HG02884 (cell line): ENCODE measurements around the gene SLC16A10.
"Not testable (repeated sequence)": the region's sequence is repeated elsewhere in the genome, so short reads cannot be mapped to it uniquely, and the experiment has no call there.

Experiments
- ATAC-seq: cut with Tn5 transposase; IDR thresholded peaks from one replicate; pipeline ENCODE4 v1.9.1; 2021; ENCODE audit warnings: mild to moderate bottlenecking, moderate library complexity; ENCODE audit not compliant: unreplicated experiment

Gene SLC16A10

DNA sequence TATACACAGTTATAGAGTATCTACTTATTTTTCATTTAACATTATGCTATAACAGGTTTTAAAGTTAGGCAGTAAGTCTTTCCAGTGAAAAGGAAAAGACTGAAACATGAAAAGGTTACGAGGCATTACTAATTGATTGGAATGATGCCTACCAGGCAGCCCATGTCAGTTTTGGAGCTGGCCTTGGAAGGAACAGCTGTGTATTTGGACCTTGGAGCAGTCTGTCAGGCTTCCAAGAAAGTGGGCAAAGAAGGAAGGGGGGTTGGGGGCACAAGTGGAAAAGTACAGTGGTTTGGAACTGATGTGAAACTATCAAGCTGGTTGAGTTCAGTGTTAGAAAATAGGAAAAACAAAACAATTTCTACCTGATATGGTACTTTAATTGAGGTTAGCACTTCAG lies 41.7 kb downstream of the SLC16A10 start:
- ATAC-seq = no peak

DNA sequence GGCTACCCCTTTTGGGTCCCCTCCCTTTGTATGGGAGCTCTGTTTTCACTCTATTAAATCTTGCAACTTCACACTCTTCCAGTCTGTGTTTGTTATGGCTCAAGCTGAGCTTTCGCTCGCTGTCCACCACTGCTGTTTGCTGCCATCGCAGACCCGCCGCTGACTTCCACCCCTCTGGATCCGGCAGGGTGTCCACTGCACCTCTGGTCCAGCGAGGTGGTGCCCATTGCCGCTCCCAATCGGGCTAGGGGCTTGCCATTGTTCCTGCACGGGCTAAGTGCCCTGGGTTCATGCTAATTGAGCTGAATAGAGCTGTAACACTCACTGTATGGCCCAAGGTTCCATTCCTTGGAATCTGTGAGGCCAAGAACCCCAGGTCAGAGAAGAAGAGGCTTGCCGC lies 43.7 kb downstream of the SLC16A10 start:
- ATAC-seq = not testable (repeated sequence)

DNA sequence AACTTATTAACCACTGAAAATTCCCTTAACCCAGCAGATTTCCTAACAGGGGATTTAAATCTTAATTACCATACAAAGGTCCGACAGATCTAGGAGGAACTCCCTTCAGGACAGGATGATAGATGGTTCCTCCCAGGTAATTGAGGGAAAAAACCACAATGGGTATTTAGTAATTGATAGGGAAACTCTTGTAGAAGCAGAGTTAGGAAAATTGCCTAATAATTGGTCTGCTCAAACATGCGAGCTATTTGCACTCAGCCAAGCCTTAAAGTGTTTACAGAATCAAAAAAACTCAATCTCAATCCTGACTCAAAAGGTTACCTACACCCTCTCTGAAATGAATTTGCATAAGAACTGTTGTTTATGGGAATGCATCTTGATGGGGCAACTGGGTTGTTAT lies 45.4 kb downstream of the SLC16A10 start:
- ATAC-seq = not testable (repeated sequence)

DNA sequence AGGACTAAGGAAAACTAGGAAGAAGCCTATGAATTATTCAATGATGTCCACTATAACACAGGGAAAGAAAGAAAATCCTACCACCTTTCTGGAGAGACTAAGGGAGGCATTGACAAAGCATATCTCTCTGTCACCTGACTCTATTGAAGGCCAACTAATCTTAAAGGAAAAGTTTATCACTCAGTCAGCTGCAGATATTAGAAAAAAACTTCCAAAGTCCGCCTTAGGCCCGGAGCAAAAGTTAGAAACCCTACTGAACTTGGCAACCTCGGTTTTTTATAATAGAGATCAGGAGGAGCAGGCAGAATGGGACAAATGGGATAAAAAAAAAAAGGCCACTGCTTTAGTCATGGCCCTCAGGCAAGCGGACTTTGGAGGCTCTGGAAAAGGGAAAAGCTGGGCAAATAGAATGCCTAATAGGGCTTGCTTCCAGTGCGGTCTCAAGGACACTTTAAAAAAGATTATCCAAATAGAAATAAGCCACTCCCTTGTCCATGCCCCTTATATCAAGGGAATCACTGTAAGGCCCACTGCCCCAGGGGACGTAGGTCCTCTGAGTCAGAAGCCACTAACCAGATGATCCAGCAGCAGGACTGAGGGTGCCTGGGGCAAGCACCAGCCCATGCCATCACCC lies 47.0 kb downstream of the SLC16A10 start:
- not testable (repeated sequence) for ATAC-seq

DNA sequence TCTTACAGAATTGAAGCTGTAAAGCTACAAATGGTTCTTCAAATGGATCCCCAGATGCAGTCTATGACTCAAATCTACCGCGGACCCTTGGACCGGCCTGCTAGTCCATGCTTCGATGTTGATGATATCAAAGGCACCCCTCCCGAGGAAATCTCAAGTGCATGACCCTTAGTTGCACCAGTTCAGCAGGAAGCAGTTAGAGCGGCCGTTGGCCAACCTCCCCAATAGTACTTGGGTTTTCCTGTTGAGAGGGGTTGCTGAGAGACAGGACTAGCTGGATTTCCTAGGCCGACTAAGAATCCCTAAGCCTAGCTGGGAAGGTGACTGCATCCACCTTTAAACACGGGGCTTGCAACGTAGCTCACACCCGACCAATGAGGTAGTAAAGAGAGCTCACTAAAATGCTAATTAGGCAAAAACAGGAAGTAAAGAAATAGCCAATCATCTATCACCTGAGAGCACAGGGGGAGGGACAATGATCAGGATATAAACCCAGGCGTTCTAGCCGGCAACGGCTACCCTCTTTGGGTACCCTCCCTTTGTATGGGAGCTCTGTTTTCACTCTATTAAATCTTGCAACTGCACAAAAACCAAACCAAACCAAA lies 50.3 kb downstream of the SLC16A10 start:
- not testable (repeated sequence) for ATAC-seq

DNA sequence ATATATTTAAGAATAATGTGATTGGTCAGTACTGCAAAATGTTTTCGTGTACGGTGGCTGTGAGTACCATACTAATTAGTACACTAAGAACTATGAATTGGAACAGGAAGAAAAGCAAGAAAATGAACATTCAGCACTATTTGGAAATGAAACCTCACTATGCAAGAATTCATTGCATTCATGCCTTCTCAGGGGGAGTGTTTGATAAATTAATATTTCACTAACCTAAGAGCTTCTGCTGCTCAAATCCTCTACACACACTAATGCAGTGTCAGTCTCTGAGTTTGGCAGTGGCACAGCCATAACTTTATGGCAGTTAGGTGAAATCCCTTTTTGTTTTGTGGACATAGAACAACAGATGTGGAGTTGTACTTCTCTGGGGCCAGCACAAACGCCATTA lies 60.1 kb downstream of the SLC16A10 start:
- no peak for ATAC-seq

DNA sequence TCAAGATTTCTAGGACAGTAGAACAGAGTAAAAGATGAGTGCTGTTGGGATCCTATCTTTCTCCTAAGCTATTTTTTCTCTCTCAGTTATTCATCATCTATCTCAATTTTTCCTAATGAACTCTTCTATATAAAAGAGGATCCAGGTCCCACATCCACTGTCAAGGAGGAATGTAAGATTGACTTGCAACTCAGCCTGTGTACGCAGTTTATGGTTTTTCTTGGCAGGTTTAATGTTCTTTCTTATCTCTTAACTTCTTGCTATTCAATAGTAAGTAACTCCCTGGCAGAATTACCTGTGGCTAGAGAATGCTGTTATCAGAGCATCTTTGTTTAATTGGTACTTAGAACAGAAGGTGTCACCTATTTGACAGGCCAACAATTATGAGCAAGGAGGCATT lies 60.8 kb downstream of the SLC16A10 start:
- no peak for ATAC-seq

DNA sequence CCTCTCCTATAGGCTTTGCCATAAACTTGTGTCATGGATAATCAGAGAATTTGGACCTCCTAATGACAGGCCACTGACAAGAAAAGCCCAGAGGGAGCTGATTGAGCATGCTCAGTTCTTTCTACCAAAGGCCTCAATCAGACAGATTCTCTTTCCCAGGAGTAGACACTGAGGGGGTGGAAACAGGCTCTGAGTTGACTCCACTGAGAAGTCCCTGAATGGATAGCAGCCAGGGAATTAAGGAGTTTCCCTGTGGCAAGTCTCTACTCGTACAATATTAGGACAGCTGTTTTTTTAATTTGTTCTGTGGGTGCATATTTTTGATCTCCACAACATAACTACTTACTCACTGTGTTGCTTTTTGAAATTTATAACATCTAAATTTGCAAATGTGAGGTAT lies 63.3 kb downstream of the SLC16A10 start:
- no peak for ATAC-seq

DNA sequence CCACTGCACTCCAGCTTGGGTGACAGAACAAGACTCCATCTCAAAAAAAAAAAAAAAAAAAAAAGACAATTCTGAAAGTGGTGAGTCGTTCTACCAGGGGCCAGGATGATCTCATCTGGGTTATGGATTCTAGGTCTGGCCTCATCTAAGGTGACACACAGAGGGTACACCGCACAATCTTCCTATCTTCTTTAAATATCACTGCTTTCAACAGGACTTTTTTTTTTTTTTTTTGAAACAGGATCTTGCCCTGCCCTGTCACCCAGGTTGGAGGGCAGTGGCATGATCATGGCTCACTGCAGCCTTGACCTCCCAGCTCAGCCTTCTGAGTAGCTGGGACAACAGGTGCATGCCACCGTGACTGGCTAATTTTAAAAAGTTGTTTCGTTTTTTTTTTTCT lies 67.7 kb downstream of the SLC16A10 start:
- ATAC-seq = no peak

DNA sequence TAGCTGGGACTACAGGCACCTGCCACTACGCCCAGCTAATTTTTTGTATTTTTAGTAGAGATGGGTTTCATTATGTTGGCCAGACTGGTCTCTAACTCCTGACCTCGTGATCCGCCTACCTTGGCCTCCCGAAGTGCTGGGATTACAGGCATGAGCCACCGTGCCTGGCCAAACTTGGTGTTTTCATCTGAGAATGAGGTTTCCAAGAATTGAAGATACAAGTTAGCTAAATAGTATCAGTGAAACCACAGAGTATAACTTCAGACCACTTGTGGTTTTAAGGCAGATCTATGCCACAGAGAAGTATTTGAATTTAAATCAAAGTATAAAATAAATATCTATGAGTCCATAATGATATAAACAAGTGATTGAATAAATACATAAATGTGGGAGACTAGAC lies 70.1 kb downstream of the SLC16A10 start:
- ATAC-seq = no peak

DNA sequence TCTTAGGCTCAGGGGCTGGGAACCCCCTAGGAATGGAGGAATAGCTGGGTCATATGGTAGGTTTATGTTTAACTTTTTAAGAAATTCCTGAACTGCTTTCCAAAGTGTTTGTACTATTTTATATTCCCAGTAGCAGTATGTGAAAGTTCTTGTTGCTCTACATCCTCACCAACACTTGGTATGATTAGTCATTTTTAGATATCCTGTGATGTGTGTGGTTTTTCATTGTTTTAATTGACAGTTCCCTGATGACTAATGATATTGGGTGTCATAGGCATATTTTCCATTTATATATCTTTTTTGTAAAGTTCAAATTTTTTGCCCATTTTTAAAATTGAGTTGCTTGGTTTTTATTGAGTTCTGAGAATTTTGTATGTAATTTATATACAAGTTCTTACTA lies 72.3 kb downstream of the SLC16A10 start:
- no peak for ATAC-seq

DNA sequence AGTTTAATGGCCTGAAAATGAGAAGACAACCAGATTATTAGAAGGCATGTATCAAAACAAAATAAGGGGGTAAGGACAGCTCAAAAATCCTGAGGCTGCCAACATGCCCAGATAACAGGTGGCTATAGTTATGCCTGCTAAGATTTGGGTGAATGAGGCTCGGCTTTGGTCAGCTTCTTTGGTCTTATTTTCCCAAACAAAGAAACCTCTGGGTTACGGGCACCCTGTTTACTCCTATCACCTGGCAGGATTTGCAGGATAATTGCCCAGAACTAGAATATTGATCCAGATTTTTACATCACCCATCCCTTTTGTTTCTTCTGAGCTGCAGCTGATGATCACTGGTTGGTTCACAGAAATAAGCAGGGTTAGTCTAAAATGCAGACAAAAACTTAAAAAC lies 74.3 kb downstream of the SLC16A10 start:
- ATAC-seq = no peak

DNA sequence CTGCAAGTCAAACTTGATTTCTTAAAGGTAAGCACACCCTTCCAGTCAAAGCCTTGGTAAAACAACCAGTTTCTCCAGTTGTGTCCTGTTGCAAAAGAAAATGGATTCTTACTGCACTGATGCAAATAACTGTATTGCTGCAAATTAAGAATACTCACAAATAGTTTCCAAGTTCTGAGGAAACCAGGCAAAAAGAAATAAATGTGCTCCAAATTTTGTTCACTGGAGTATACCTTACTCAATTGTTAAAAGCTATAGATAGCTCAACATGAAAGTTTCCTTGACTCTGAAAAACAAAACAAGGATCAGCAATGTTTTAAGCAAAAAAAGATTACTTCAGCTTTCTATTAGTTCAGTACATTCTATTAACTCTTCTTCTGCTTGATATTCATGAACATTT lies 75.2 kb downstream of the SLC16A10 start:
- ATAC-seq = no peak

DNA sequence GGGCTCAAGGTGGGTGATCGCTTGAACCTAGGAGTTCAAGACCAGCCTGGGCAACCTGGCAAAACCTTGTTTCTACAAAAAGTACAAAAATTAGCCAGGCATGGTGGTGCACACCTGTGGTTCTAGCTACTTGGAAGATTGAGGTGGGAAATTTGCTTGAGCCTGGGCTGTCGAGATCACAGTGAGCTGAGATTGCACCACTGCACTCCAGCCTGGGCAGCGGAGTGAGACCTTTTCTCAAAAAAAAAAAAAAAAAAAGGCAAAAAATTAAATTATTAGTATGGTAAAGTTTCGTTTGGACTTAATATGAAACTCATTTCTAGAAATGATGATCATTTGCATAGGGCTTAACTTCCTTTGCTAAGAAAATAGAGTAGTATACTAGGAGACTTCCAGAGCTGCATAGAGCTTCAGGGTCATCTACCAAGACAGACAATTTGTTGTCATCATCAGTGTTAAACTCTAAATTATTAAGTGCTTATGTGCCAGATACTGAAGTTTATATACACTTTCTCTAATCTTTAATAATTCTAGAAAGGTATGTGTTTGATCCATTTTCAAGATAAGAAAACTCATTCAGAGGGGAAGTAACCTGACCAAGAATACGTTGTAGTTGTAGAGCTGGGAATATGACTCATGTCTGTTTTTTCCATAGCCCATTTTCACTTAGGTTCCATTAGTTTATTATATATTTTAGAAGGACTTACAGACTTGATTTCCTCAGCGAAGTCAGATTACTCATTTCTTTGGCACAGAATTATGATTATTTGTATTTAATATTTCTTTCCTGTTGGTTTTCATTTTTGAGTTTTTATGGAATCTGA lies 84.5 kb downstream of the SLC16A10 start:
- peak; percentile 72 for ATAC-seq

DNA sequence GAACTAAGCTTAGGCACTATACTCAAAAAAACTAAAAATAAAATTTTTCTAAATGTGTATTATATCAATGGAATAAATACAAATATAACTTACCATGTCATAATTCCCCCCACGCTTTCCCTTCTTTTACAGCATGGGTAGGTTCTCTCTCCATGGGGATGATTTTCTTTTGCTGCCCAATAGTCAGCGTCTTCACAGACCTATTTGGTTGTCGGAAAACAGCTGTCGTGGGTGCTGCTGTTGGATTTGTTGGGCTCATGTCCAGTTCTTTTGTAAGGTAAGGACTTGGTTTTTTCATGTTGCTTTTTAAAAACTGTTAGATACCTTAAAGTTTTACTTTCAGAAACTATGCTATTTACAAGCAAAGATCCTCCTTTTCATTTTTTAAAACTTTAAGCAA lies 85.3 kb downstream of the SLC16A10 start:
- ATAC-seq = no peak

DNA sequence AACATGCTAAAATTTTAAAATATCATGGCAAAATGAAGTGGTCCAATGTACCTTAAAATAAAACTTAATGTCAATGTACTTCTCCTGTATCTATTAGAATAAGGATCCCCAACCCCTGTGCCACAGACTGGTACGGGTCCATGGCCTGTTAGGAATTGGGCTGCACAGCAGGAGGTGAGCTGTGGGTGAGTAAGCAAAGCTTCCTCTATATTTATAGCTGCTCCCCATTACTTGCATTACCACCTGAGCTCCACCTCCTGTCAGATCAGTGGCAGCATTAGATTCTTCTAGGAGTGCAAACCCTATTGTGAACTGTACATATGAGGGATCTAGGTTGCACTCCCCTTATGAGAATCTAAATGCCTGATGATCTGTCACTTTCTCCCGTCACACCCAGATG lies 86.0 kb downstream of the SLC16A10 start:
- ATAC-seq = no peak

DNA sequence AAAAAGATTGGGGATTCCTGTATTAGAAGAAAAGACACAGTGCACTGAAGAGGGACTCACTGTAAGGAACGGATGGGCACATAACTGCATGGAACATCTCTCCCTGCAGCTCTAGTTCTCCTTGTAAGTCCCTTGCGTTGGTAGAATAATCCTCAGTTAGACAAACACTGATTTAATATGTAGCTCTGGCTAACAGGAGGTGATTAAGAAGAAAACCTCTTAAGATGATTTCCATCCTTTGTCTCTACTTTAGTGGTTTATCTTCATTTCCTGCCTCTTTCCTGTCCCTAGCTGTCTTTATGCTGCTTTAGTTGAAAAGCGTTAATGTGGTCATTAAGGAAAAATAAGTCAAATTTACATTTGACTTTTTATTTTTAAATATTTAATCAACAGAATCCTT lies 86.6 kb downstream of the SLC16A10 start:
- ATAC-seq = no peak

DNA sequence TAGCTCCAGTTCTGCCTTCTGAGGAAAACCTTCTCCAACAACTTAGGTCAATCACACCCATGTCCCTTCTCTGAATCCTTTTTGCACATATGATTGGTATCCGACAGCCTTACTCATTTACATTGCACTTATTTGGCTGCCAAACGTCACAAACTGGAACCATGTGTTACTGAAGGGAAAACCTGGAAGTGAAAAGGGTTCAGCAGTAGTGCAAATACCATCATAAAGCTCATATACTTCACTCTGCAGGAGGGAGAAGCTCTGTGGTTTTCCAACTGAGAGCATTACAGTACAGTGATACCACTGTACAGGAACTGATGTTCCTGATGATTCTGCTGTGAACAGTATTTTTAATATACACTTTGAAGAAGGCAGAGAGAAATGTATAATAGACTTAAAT lies 87.8 kb downstream of the SLC16A10 start:
- ATAC-seq = no peak

DNA sequence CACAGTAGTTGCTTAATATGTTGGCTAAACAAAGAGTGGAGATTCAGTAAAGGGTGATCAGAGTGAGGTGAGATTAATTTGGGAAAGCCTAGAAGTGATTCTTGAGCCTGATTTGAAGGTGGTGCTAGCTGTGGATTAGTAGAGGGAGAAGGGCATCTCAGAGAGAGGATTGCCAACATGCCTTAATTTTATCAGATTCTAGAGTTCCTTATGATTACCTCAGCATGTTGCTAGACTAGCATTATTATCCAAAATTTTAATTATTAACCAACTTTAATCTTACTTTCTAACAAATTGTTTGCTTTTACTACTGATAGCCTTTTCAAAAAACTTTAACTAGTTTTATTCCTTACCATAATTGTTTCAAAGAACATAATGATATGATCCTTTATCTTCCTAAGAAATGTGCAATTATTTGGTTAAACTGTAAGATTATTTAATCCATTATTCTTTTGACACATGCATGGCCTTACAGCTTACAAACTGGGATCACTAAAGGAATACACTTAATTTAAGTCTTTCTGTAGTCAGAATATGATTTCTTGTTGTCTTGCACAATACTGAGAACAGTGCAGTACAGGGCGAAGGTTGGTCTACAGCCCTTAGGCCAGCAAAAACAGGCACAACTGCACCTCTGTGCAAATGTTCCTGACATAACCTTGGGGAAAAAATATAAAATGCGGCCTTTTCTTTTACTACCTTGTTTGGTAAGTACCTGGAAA lies 88.9 kb downstream of the SLC16A10 start:
- no peak for ATAC-seq

DNA sequence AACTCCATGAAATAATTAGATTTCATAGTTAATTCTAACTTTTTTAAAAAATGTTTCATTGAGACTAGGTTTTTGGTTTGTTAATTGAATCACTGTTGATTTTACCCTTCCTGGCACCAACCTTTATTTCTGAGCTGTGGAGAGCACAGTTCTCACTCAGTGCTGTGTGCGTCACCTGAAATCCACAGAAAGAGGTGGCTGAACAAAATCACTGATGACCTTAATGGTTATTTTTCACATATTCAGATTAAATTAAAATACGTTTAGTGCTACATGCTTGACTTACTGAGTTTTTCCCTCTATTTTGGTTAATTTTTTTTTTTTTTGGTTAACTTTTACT lies 89.4 kb downstream of the SLC16A10 start:
- no peak for ATAC-seq

DNA sequence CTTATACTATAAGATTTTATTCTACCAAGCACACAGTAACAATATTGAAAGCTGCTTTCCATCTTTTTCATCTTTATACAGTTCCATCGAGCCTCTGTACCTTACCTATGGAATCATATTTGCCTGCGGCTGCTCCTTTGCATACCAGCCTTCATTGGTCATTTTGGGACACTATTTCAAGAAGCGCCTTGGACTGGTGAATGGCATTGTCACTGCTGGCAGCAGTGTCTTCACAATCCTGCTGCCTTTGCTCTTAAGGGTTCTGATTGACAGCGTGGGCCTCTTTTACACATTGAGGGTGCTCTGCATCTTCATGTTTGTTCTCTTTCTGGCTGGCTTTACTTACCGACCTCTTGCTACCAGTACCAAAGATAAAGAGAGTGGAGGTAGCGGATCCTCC lies 89.8 kb downstream of the SLC16A10 start:
- no peak for ATAC-seq
